IMR-90 (cell line): ENCODE results near the gene VEZT. TPM values are rescaled to one million over a fixed set of nuclear protein-coding genes. Genes with fewer than 3 reads are reported as not detected.

Experiments used
- ATAC-seq: fragments of 200-7000 bp; cut with Tn5 transposase; 2 replicates; pipeline ENCODE4 v1.9.1; 2020; ENCODE audit warnings: low read depth, mild to moderate bottlenecking, moderate library complexity
- BruUV-seq: library from RNA; stranded (reverse); fragments of 400-500 nt; replicated peaks from 2 replicates; lab custom pipeline; 2021; lab: Mats Ljungman, UMichigan
- CTCF ChIA-PET: fragments of 300-600 bp; formaldehyde crosslinking; extraction: SDS; loops from one replicate; lab custom pipeline; 2021; ENCODE audit warnings: antibody characterized with exemption; lab: Yijun Ruan, JAX
- POLR2A ChIA-PET: fragments of 300-600 bp; sonication (Branson Sonifier 250); formaldehyde crosslinking; loops from one replicate; lab custom pipeline; 2022; ENCODE audit warnings: antibody characterized with exemption; ENCODE audit not compliant: unreplicated experiment; lab: Charles Lee
- DNase-seq: peaks from one replicate; pipeline ENCODE4 v3.0.0; 2013
- H2AFZ ChIP-seq: replicated peaks from 2 replicates; pipeline ENCODE3; 2013; ENCODE audit warnings: low read length, mild to moderate bottlenecking; ENCODE audit not compliant: poor library complexity
- H2AK5ac ChIP-seq: 2 replicates; pipeline ENCODE4 v1.6.1; 2013; ENCODE audit warnings: low read depth, low read length, inconsistent platforms
- H2AK9ac ChIP-seq: replicated peaks from 2 replicates; pipeline ENCODE3; 2013; ENCODE audit warnings: mild to moderate bottlenecking, low read depth, low read length, moderate library complexity; ENCODE audit not compliant: poor library complexity
- H2BK120ac ChIP-seq: 2 replicates; pipeline ENCODE4 v1.6.1; 2013; ENCODE audit warnings: low read depth, low read length, inconsistent platforms
- H2BK15ac ChIP-seq: 3 replicates; pipeline ENCODE4 v1.6.1; 2013; ENCODE audit warnings: low read depth, low read length, inconsistent platforms
- H2BK20ac ChIP-seq: 2 replicates; pipeline ENCODE4 v1.6.1; 2013; ENCODE audit warnings: low read depth, mild to moderate bottlenecking, inconsistent platforms, low read length, moderate library complexity
- H2BK5ac ChIP-seq: 2 replicates; pipeline ENCODE4 v1.6.1; 2013; ENCODE audit warnings: mild to moderate bottlenecking, low read depth, low read length, inconsistent platforms; ENCODE audit not compliant: poor library complexity, severe bottlenecking
- H3K14ac ChIP-seq: replicated peaks from 2 replicates; pipeline ENCODE4 v1.6.1; 2013; ENCODE audit warnings: low read depth, low read length, inconsistent platforms
- H3K18ac ChIP-seq: 2 replicates; pipeline ENCODE4 v1.6.1; 2013; ENCODE audit warnings: low read depth, low read length, control low read depth
- H3K23ac ChIP-seq: 2 replicates; pipeline ENCODE4 v1.6.1; 2013; ENCODE audit warnings: low read depth, low read length, inconsistent platforms
- H3K27ac ChIP-seq: 2 replicates; pipeline ENCODE4 v1.5.1; 2013; ENCODE audit warnings: mild to moderate bottlenecking, control low read depth, low read length; ENCODE audit not compliant: insufficient read depth
- H3K27me3 ChIP-seq: 2 replicates; pipeline ENCODE4 v1.6.1; 2013; ENCODE audit warnings: low read length; ENCODE audit not compliant: control insufficient read depth, insufficient read depth
- H3K36me3 ChIP-seq: 2 replicates; pipeline ENCODE4 v1.6.1; 2013; ENCODE audit warnings: low read length, mixed read lengths; ENCODE audit not compliant: control insufficient read depth, insufficient read depth
- H3K4ac ChIP-seq: 2 replicates; pipeline ENCODE4 v1.6.1; 2013; ENCODE audit warnings: low read depth, low read length, inconsistent platforms
- H3K4me1 ChIP-seq: 2 replicates; pipeline ENCODE4 v1.6.1; 2013; ENCODE audit warnings: low read length, mixed read lengths; ENCODE audit not compliant: control insufficient read depth, insufficient read depth
- H3K4me2 ChIP-seq: 2 replicates; pipeline ENCODE4 v1.6.1; 2013; ENCODE audit warnings: low read depth, mild to moderate bottlenecking, control low read depth, low read length, moderate library complexity
- H3K4me3 ChIP-seq: 2 replicates; pipeline ENCODE4 v1.5.1; 2013; ENCODE audit warnings: low read depth, mild to moderate bottlenecking, control low read depth, low read length, moderate library complexity; ENCODE audit not compliant: insufficient read depth
- H3K56ac ChIP-seq: 2 replicates; pipeline ENCODE4 v1.6.1; 2013; ENCODE audit warnings: low read length, inconsistent platforms; ENCODE audit not compliant: insufficient read depth; ENCODE audit errors: extremely low read depth
- H3K79me1 ChIP-seq, 2 experiments: 2 replicates each; pipeline ENCODE4 v1.6.1; 2013; ENCODE audit warnings: low read length in 2 of 2, inconsistent platforms in 1 of 2, low read depth in 1 of 2
- H3K9ac ChIP-seq: 2 replicates; pipeline ENCODE4 v1.6.1; 2013; ENCODE audit warnings: low read depth, low read length, control low read depth
- H3K9me1 ChIP-seq: 2 replicates; pipeline ENCODE4 v1.6.1; 2013; ENCODE audit warnings: low read length, inconsistent platforms; ENCODE audit not compliant: insufficient read depth
- H3K9me3 ChIP-seq: 2 replicates; pipeline ENCODE4 v1.6.1; 2013; ENCODE audit warnings: low read length; ENCODE audit not compliant: control insufficient read depth, insufficient read depth
- H4K20me1 ChIP-seq: 2 replicates; pipeline ENCODE4 v1.6.1; 2013; ENCODE audit warnings: low read length, inconsistent platforms; ENCODE audit not compliant: insufficient read depth
- H4K5ac ChIP-seq: 2 replicates; pipeline ENCODE4 v1.6.1; 2013; ENCODE audit warnings: mild to moderate bottlenecking, low read depth, low read length, control low read depth
- H4K8ac ChIP-seq, 2 experiments: 2 replicates each; pipeline ENCODE4 v1.6.1; 2013; ENCODE audit warnings: low read depth in 2 of 2, low read length in 2 of 2, control low read depth in 1 of 2, inconsistent platforms in 1 of 2
- H4K91ac ChIP-seq: 2 replicates; pipeline ENCODE4 v1.6.1; 2013; ENCODE audit warnings: low read depth, low read length, inconsistent platforms; ENCODE audit not compliant: insufficient read depth
- CEBPB ChIP-seq: IDR thresholded peaks from 2 replicates; pipeline ENCODE4 v1.6.1; 2012; ENCODE audit warnings: low read depth, low read length, improper control_type of control experiment
- CTCF ChIP-seq: conservative IDR thresholded peaks from 2 replicates; pipeline ENCODE4 v1.5.1; 2012; ENCODE audit warnings: mild to moderate bottlenecking, low read depth, low read length, improper control_type of control experiment
- FOS ChIP-seq: fragments of 150-350 bp; IDR thresholded peaks from 2 replicates; pipeline ENCODE4 v1.6.1; 2016; ENCODE audit warnings: low read depth, low read length
- MAZ ChIP-seq: IDR thresholded peaks from 2 replicates; pipeline ENCODE4 v1.6.1; 2012; ENCODE audit warnings: low read depth, mild to moderate bottlenecking, low read length, improper control_type of control experiment, moderate library complexity, borderline replicate concordance
- SMC3 ChIP-seq: fragments of 150-350 bp; IDR thresholded peaks from 2 replicates; pipeline ENCODE4 v1.6.1; 2016; ENCODE audit warnings: low read depth, mild to moderate bottlenecking, antibody characterized with exemption, low read length, moderate library complexity
- USF2 ChIP-seq: fragments of 150-350 bp; IDR thresholded peaks from 2 replicates; pipeline ENCODE4 v1.6.1; 2017; ENCODE audit warnings: mild to moderate bottlenecking, antibody characterized with exemption, low read length, low read depth
- WGBS, 2 experiments: methylation state at CpG; one replicate each; pipeline versions ENCODE4 v1.1.5 to v1.1.7; 2013; ENCODE audit warnings: missing lambda C conversion rate in 2 of 2; ENCODE audit not compliant: insufficient read length in 1 of 2; ENCODE audit errors: extremely low coverage in 2 of 2; 5-methylcytosine and 5-hydroxymethylcytosine counted together
- dilution Hi-C: fragments of 300-500 bp; cut with HindIII; formaldehyde crosslinking; loops from one replicate; pipeline ENCODE4 v1.14.3; 2018; ENCODE audit warnings: low sequenced_read_pairs; ENCODE audit not compliant: unreplicated experiment
- in situ Hi-C: fragments of 300-500 bp; cut with MboI; formaldehyde crosslinking; loops from 3 replicates; pipeline ENCODE4 v1.14.3; 2019; ENCODE audit warnings: low sequenced_read_pairs, inconsistent platforms, mixed read lengths
- intact Hi-C: fragments of 100-400 bp; cut with micrococcal nuclease; formaldehyde crosslinking; loops from 2 replicates; pipeline ENCODE4 v1.10.0; 2022
- polyA plus RNA-seq, 3 experiments: library from polyadenylated mRNA; depleted of rRNA; stranded (reverse); fragments of >200 nt; gene quantifications; 2 replicates each; pipeline ENCODE4 v1.2.3, GENCODE V29; 2012; ENCODE audit warnings: low replicate concordance in 1 of 3
- total RNA-seq: library from RNA; depleted of rRNA; stranded (reverse); fragments of >200 nt; gene quantifications from 2 replicates; pipeline ENCODE4 v1.2.3, GENCODE V29; 2012

The VEZT gene
- total and polyA plus RNA-seq, 2 of the 4 experiments (the other 2 are of a cell fraction): 54.5 to 90.2 TPM

GRCh38 chr12:95257541-95257940, 39.9 kb downstream of the VEZT start:
- dilution Hi-C loops: no loop called here
- CTCF ChIA-PET: no interaction called here
- no TSS peak for BruUV-seq

More at GRCh38 chr12:95257541-95257940, 39.9 kb downstream of the VEZT start:
- no peaks in the 10 kb centered on the region for H3K9me3 ChIP-seq
- H3K4ac ChIP-seq: no peak overlapping the region
- H4K8ac ChIP-seq: no peak overlapping the region
- TF ChIP-seq SMC3 (no peak), CEBPB (no peak), FOS (no peak), CTCF (no peak), MAZ (no peak), USF2 (no peak)
- H2BK5ac ChIP-seq: peak overlapping the region; percentile 28
- no peak overlapping the region for H2BK15ac ChIP-seq
- no peaks in the 10 kb centered on the region for H4K20me1 ChIP-seq
- H3K4me1 ChIP-seq: no peaks in the 10 kb centered on the region; the same call in 1 of the 2 replicates
- WGBS, 2 experiments: no CpG with 5 or more reads among the region's 3 CpGs
- peaks cover 15% of the 10 kb centered on the region for H3K36me3 ChIP-seq
- no peak overlapping the region for H2AFZ ChIP-seq
- intact Hi-C loops: no loop called here
- no peak overlapping the region for H3K14ac ChIP-seq
- no peak overlapping the region for H2AK5ac ChIP-seq
- ATAC-seq (peak; percentile 53), DNase-seq (peak; percentile 44)
- H4K5ac ChIP-seq: peak overlapping the region; percentile 70
- no peak overlapping the region for H3K23ac ChIP-seq
- H3K18ac ChIP-seq: peak overlapping the region; percentile 94
- H3K27ac ChIP-seq: peak overlapping the region; percentile 55; the same call in 1 of the 2 replicates
- H3K79me1 ChIP-seq: peaks cover 24 to 29% of the 10 kb centered on the region in 2 experiments
- no peak overlapping the region for H3K4me2 ChIP-seq
- H2BK120ac ChIP-seq: no peak overlapping the region
- no peak overlapping the region for H3K56ac ChIP-seq
- no peak overlapping the region for H3K9ac ChIP-seq
- H3K4me3 ChIP-seq: no peak overlapping the region
- H3K9me1 ChIP-seq: 0 out of 2 replicates have a peak, but pooled peaks cover 2% of the 10 kb centered on the region
- in situ Hi-C loops: no loop called here
- POLR2A ChIA-PET: interaction anchor here (0.5 kb wide), 1 partner anchor 108 kb away, joined by 7 read pairs; no protein-coding TSS in a partner anchor
- H4K91ac ChIP-seq: no peak overlapping the region
- H3K27me3 ChIP-seq: no peaks in the 10 kb centered on the region
- H2AK9ac ChIP-seq: no peak overlapping the region
- no peak overlapping the region for H2BK20ac ChIP-seq
